A549 (cell line): ENCODE data around the gene BTBD18.

Experiments
- CTCF ChIP-seq: fragments of >200 bp; sonication (Bioruptor Twin); formaldehyde crosslinking; IDR thresholded peaks from 3 replicates; pipeline ENCODE4 v1.5.1; 2016
- ELK1 ChIP-seq: fragments of 150-350 bp; IDR thresholded peaks from 2 replicates; pipeline ENCODE4 v1.6.1; 2014; ENCODE audit warnings: low read depth, mild to moderate bottlenecking, low read length
- EP300 ChIP-seq, 2 experiments: fragments of >200 bp; sonication (Bioruptor Twin); formaldehyde crosslinking; IDR thresholded peaks; 2 replicates in 1 of 2; 3 replicates in 1 of 2; pipeline ENCODE4 v1.6.1; 2016 to 2017
- FOXS1 ChIP-seq: fragments of 250-450 bp; sonication (Bioruptor Pico); IDR thresholded peaks from 2 replicates; pipeline ENCODE4 v1.5.0; 2020; ENCODE audit warnings: mild to moderate bottlenecking, moderate library complexity
- KDM5A ChIP-seq: fragments of 200-600 bp; sonication (generic); IDR thresholded peaks from 2 replicates; pipeline ENCODE4 v1.6.1; 2016; ENCODE audit warnings: antibody characterized with exemption, mild to moderate bottlenecking
- MAZ ChIP-seq: fragments of 150-350 bp; IDR thresholded peaks from 2 replicates; pipeline ENCODE4 v1.6.1; 2014; ENCODE audit warnings: antibody characterized with exemption, low read depth, low read length, borderline replicate concordance
- USF2 ChIP-seq: fragments of 450-650 bp; IDR thresholded peaks from 2 replicates; pipeline ENCODE4 v1.6.1; 2014; ENCODE audit warnings: antibody characterized with exemption

- TF ChIP-seq KDM5A (no peak), FOXS1 (CRISPR knock-in tag) (no peak), USF2 (no peak), EP300 (IDR thresholded peaks at IDR 0.05) (no peak), CTCF (no peak), MAZ (no peak), ELK1 (no peak)
Measured at GRCh38 chr11:57764972-57765371, 13.4 kb upstream of the BTBD18 start.
